ENCODE data around the gene C1QB.

DNA sequence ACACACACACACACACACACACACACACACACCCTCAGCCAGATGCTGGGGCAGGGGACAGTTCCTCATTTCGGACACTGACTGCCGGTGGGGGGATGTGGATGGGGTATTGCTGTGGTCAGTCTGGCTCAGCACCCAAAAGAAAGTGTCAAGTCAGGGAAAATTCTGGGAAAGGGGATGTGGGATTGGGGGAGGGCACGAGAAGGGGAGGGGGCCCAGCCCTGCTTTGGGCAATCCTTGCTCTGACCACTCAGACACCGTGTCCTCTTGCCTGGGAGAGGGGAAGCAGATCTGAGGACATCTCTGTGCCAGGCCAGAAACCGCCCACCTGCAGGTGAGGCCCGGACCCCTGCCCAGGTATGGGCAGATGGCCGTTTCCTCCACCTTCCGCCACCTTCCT is 9.7 kb upstream of the C1QB start, which contains the start of gene C1QC:
- TF ChIP-seq, protein P1, sequence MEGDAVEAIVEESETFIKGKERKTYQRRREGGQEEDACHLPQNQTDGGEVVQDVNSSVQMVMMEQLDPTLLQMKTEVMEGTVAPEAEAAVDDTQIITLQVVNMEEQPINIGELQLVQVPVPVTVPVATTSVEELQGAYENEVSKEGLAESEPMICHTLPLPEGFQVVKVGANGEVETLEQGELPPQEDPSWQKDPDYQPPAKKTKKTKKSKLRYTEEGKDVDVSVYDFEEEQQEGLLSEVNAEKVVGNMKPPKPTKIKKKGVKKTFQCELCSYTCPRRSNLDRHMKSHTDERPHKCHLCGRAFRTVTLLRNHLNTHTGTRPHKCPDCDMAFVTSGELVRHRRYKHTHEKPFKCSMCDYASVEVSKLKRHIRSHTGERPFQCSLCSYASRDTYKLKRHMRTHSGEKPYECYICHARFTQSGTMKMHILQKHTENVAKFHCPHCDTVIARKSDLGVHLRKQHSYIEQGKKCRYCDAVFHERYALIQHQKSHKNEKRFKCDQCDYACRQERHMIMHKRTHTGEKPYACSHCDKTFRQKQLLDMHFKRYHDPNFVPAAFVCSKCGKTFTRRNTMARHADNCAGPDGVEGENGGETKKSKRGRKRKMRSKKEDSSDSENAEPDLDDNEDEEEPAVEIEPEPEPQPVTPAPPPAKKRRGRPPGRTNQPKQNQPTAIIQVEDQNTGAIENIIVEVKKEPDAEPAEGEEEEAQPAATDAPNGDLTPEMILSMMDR (IDR thresholded peaks at IDR 0.05; ENCODE audit: low read depth, low read length) = no peak
- TF ChIP-seq EZH2phosphoT487 (IDR thresholded peaks at IDR 0.05; ENCODE audit: low read depth) = no peak
